H9 (cell line): ENCODE results near the gene CNTD1. TPM values are rescaled to one million over a fixed set of nuclear protein-coding genes. Genes with fewer than 3 reads are reported as not detected.

Experiments
- DNase-seq: peaks from one replicate; pipeline ENCODE4 v3.0.0-alpha.2; 2017
- H2AFZ ChIP-seq: one replicate; pipeline ENCODE4 v1.6.1; 2013; ENCODE audit warnings: mild to moderate bottlenecking, low read length, control low read depth, moderate library complexity
- H2AK5ac ChIP-seq: 2 replicates; pipeline ENCODE4 v1.6.1; 2013; ENCODE audit warnings: low read length, control low read depth, mixed read lengths; ENCODE audit not compliant: insufficient read length
- H2BK120ac ChIP-seq: one replicate; pipeline ENCODE4 v1.6.1; 2013; ENCODE audit warnings: low read depth, mild to moderate bottlenecking, low read length, control low read depth, inconsistent platforms; ENCODE audit not compliant: poor library complexity, severe bottlenecking
- H2BK12ac ChIP-seq: 2 replicates; pipeline ENCODE4 v1.6.1; 2013; ENCODE audit warnings: low read length, control low read depth, mixed read lengths, low read depth; ENCODE audit not compliant: insufficient read length
- H2BK15ac ChIP-seq: 2 replicates; pipeline ENCODE4 v1.6.1; 2013; ENCODE audit warnings: low read depth, low read length, control low read depth
- H2BK20ac ChIP-seq: one replicate; pipeline ENCODE4 v1.6.1; 2013; ENCODE audit warnings: low read depth, mild to moderate bottlenecking, low read length, control low read depth, inconsistent platforms; ENCODE audit not compliant: poor library complexity, severe bottlenecking
- H2BK5ac ChIP-seq: 2 replicates; pipeline ENCODE4 v1.6.1; 2013; ENCODE audit warnings: low read length, control low read depth, mixed read lengths; ENCODE audit not compliant: insufficient read length
- H3K14ac ChIP-seq: 2 replicates; pipeline ENCODE4 v1.6.1; 2013; ENCODE audit warnings: low read length, control low read depth; ENCODE audit not compliant: insufficient read depth
- H3K18ac ChIP-seq: 2 replicates; pipeline ENCODE4 v1.6.1; 2013; ENCODE audit warnings: low read depth, mild to moderate bottlenecking, mixed read lengths, low read length, control low read depth; ENCODE audit not compliant: insufficient read length
- H3K23ac ChIP-seq: 2 replicates; pipeline ENCODE4 v1.6.1; 2013; ENCODE audit warnings: low read length, control low read depth, mixed read lengths, low read depth; ENCODE audit not compliant: insufficient read length
- H3K23me2 ChIP-seq: 2 replicates; pipeline ENCODE4 v1.6.1; 2013; ENCODE audit warnings: low read depth, mild to moderate bottlenecking, mixed read lengths, low read length, control low read depth; ENCODE audit not compliant: insufficient read length, poor library complexity, severe bottlenecking
- H3K27ac ChIP-seq: 2 replicates; pipeline ENCODE4 v1.5.1; 2013; ENCODE audit warnings: low read length, control low read depth, mixed read lengths, low read depth; ENCODE audit not compliant: insufficient read length
- H3K27me3 ChIP-seq: 2 replicates; pipeline ENCODE4 v1.6.1; 2013; ENCODE audit warnings: low read length, control low read depth, inconsistent platforms; ENCODE audit not compliant: insufficient read depth
- H3K4ac ChIP-seq: 2 replicates; pipeline ENCODE4 v1.6.1; 2013; ENCODE audit warnings: low read depth, mild to moderate bottlenecking, control low read depth, inconsistent platforms, low read length, moderate library complexity
- H3K4me1 ChIP-seq: 2 replicates; pipeline ENCODE4 v1.6.1; 2013; ENCODE audit warnings: low read length, control low read depth, inconsistent platforms; ENCODE audit not compliant: insufficient read depth
- H3K4me2 ChIP-seq: 2 replicates; pipeline ENCODE4 v1.6.1; 2013; ENCODE audit warnings: low read length, control low read depth, mixed read lengths; ENCODE audit not compliant: insufficient read length, insufficient read depth
- H3K56ac ChIP-seq: 2 replicates; pipeline ENCODE4 v1.6.1; 2013; ENCODE audit warnings: low read depth, mild to moderate bottlenecking, mixed read lengths, low read length, control low read depth; ENCODE audit not compliant: insufficient read length
- H3K79me1 ChIP-seq: 2 replicates; pipeline ENCODE4 v1.6.1; 2013; ENCODE audit warnings: low read depth, mild to moderate bottlenecking, moderate library complexity, low read length, control low read depth, inconsistent platforms; ENCODE audit not compliant: insufficient read depth, poor library complexity, severe bottlenecking
- H3K79me2 ChIP-seq: 2 replicates; pipeline ENCODE4 v1.6.1; 2013; ENCODE audit warnings: low read length, control low read depth, inconsistent platforms; ENCODE audit not compliant: insufficient read depth
- H3K9ac ChIP-seq: 2 replicates; pipeline ENCODE4 v1.6.1; 2013; ENCODE audit warnings: low read length, control low read depth, mixed read lengths; ENCODE audit not compliant: insufficient read length; ENCODE audit errors: extremely low read depth
- H3K9me3 ChIP-seq: one replicate; pipeline ENCODE4 v1.6.1; 2013; ENCODE audit warnings: low read depth, low read length, inconsistent platforms; ENCODE audit not compliant: control insufficient read depth
- H3T11ph ChIP-seq: one replicate; pipeline ENCODE4 v1.6.1; 2013; ENCODE audit warnings: mild to moderate bottlenecking, low read length, control low read depth, inconsistent platforms
- H4K20me1 ChIP-seq: one replicate; pipeline ENCODE4 v1.6.1; 2013; ENCODE audit not compliant: control insufficient read depth, insufficient read length, insufficient read depth
- H4K5ac ChIP-seq: 2 replicates; pipeline ENCODE4 v1.6.1; 2013; ENCODE audit warnings: low read depth, mild to moderate bottlenecking, mixed read lengths, low read length, control low read depth; ENCODE audit not compliant: insufficient read length
- H4K8ac ChIP-seq: replicated peaks from 2 replicates; pipeline ENCODE4 v1.6.1; 2013; ENCODE audit warnings: low read length, control low read depth, mixed read lengths, low read depth; ENCODE audit not compliant: insufficient read length
- H4K91ac ChIP-seq: 2 replicates; pipeline ENCODE4 v1.6.1; 2013; ENCODE audit warnings: low read depth, mild to moderate bottlenecking, moderate library complexity, mixed read lengths, low read length, control low read depth; ENCODE audit not compliant: insufficient read length
- H3K27ac Mint-ChIP-seq, 3 experiments: 2 replicates in 2 of 3; 3 replicates in 1 of 3; pipeline ENCODE4 v1.8.0; 2020 to 2021; ENCODE audit warnings: mixed read lengths in 3 of 3, mild to moderate bottlenecking in 1 of 3, moderate library complexity in 1 of 3
- H3K27me3 Mint-ChIP-seq: 2 replicates; pipeline ENCODE4 v1.8.0; 2021; ENCODE audit warnings: low read depth, mild to moderate bottlenecking, moderate library complexity, mixed read lengths
- H3K36me3 Mint-ChIP-seq, 3 experiments: 2 replicates in 2 of 3; 3 replicates in 1 of 3; pipeline ENCODE4 v1.8.0; 2020 to 2021; ENCODE audit warnings: low read depth in 3 of 3, mixed read lengths in 3 of 3; ENCODE audit not compliant: insufficient read depth in 1 of 3
- H3K4me1 Mint-ChIP-seq, 2 experiments: 2 replicates each; pipeline ENCODE4 v1.8.0; 2020; ENCODE audit warnings: mixed read lengths in 2 of 2
- H3K4me3 Mint-ChIP-seq, 2 experiments: 2 replicates in 1 of 2; 3 replicates in 1 of 2; pipeline ENCODE4 v1.8.0; 2020 to 2021; ENCODE audit warnings: mild to moderate bottlenecking in 2 of 2, mixed read lengths in 2 of 2, moderate library complexity in 1 of 2
- H3K9me3 Mint-ChIP-seq, 2 experiments: 2 replicates in 1 of 2; 3 replicates in 1 of 2; pipeline ENCODE4 v1.8.0; 2020; ENCODE audit warnings: mild to moderate bottlenecking in 2 of 2, mixed read lengths in 2 of 2, moderate library complexity in 1 of 2
- CTCF ChIP-seq: fragments of 200-600 bp; sonication (generic); conservative IDR thresholded peaks from 3 replicates; pipeline ENCODE4 v1.8.0; 2021; ENCODE audit warnings: antibody characterized with exemption, mild to moderate bottlenecking
- WGBS: extraction: QIAGEN DNeasy Blood & Tissue Kit; methylation state at CpG from one replicate; pipeline ENCODE4 v1.1.7; 2013; ENCODE audit warnings: missing lambda C conversion rate, low lambda C conversion rate, mixed read lengths; ENCODE audit not compliant: insufficient read length; ENCODE audit errors: extremely low coverage; 5-methylcytosine and 5-hydroxymethylcytosine counted together
- total RNA-seq: library from RNA; stranded (reverse); gene quantifications from 2 replicates; pipeline ENCODE4 v1.2.1, GENCODE V29; 2021

Gene CNTD1
- total RNA-seq, 1 experiment from 2014 or later = not detected

DNA sequence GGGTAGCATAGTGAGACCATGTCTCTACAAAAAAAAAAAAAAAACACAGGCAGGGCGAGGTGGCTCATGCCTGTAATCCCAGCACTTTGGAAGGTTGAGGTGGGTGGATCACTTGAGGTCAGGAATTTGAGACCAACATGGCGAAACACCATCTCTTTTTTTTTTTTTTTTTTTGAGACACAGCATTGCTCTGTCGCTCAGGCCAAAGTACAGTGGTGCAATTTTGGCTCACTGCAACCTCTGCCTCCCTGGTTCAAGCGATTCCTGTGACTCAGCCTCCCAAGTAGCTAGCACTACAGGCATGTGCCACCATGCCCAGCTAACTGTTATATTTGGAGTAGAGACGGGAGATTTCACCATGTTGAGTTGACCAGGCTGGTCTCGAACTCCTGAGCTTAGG is 32.5 kb upstream of the CNTD1 start:
- H3K36me3 Mint-ChIP-seq = peaks cover 0 to 1% (median 0%) of the 10 kb centered on the region in 3 experiments; a peak in 1 of 7 replicates
- Histone ChIP-seq H2BK120ac (no peak overlapping the region), H3K27ac (no peak overlapping the region), H3K79me1 (no peaks in the 10 kb centered on the region), H2BK20ac (no peak overlapping the region), H2BK5ac (no peak overlapping the region), H3K23ac (no peak overlapping the region), H4K20me1 (no peaks in the 10 kb centered on the region), H3K18ac (no peak overlapping the region), H4K5ac (no peak overlapping the region), H2AK5ac (no peak overlapping the region), H4K91ac (no peak overlapping the region), H3K4ac (no peak overlapping the region), H3K4me2 (no peak overlapping the region), H4K8ac (no peak overlapping the region), H3K9ac (no peak overlapping the region), H3K56ac (no peak overlapping the region), H3K27me3 (peaks cover 11% of the 10 kb centered on the region; the same call in 1 of the 2 replicates), H3T11ph (no peak overlapping the region), H2BK15ac (no peak overlapping the region), H2BK12ac (no peak overlapping the region), H2AFZ (no peak overlapping the region), H3K23me2 (no peaks in the 10 kb centered on the region), H3K9me3 (no peaks in the 10 kb centered on the region), H3K14ac (no peak overlapping the region), H3K79me2 (no peaks in the 10 kb centered on the region), H3K4me1 (no peaks in the 10 kb centered on the region; the same call in 1 of the 2 replicates)
- no peaks in the 10 kb centered on the region for H3K9me3 Mint-ChIP-seq
- H3K4me1 Mint-ChIP-seq = peaks cover 14 to 20% of the 10 kb centered on the region in 2 experiments
- DNase-seq = no peak
- H3K4me3 Mint-ChIP-seq = no peak overlapping the region
- no peak for TF ChIP-seq CTCF
- no peak overlapping the region; a peak in 1 of 7 replicates for H3K27ac Mint-ChIP-seq
- no CpG with 5 or more reads among the region's 6 CpGs for WGBS
- peaks cover 29% of the 10 kb centered on the region for H3K27me3 Mint-ChIP-seq
